Measurements from ENCODE around the gene USH1G.
"Not testable (repeated sequence)": the region's sequence is repeated elsewhere in the genome, so short reads cannot be mapped to it uniquely, and the experiment has no call there.

The USH1G gene

DNA sequence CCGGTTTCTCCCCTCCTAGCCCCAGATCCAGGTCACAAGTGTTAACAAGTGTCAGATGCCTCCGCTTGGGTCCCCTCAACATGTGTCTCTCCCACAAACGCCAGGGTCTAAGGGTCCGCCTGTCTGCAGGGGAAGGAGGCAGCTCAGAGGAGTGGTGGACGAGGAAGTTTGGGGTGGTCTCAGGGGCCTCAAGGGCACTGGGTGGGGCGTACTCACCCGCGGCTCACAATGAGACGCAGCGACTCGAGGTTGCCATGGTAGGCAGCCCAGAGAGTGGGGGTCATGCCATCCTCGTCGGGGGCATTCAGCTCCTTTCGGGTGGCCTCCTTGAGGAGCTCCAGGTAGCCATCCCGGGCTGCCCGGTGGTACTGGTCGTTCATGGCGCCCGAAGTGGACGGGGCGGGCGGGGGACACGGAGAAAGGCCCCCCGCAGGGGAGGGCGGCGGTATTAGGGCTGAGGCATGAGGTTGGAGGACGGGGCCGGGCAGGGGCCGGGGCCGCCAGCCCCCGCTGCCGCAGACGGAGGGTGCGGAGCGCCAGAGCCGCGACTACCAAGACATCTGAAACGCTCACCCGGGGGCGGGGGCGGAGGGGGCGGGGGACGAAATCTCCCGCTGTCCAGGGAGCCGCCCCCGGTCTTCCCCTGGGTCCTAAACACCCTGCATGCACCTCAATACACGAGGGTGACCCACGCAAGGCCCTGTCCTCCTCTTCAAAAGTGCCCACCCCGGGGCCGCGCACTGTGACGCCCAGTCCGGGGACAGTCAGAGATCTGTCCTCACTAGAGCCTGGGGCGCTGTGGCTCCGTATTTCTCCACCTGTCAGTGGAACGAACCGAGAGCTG lies at the start of gene USH1G:
Gene USH1G, minus strand, starts transcription at position 562 of the 844 bp plus-strand sequence. Its CDS starts 182 bp downstream, at position 380.
- peak; percentile 73 for DNase-seq (ENCODE audit: low spot score)

DNA sequence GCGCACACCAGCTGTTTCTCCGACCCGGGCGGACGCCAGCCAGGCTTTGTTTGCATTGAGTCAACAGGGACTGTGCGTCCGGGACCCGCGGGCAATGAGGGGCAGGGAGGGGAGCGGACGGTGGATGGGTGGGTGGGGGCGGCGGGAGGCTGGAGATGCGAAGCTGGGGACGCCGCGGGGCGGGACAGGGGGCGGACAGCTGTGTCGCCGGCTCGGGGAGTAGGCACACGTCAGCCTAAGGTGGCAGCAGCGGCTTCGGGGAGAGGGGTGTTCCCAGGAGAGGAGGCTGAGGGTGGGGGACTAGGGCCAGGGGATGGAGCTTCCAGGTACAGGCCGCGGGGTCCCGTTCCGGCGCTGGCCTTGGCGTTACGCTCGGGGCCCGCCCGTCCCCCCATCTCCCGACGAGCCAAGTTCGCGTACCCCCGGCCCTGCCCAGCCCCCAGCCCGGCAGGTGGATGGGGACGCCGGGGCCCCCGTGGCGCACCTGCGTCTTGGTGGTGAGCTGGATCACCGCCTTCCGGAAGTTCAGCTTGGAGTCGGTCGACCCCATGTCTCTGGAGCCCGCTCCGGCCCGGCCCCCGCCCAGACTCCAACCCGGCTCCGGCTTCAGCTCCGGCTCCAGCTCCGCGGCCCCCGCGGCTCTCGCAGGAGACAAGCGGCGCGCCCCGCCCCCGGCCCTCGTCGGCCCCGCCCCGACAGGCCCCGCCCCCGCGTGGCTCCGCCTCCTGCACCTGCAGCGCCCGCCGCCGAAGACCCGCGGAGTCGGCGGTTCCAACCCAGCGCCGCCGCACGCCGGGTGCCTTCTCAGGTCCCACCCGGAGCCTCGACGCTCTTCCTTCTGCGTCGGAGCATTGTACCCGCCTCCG lies 49.3 kb upstream of the USH1G start, which contains the start of gene HID1:
Gene HID1, minus strand, starts transcription at position 653 of the 866 bp plus-strand sequence. Its CDS starts 103 bp downstream, at position 550.
- DNase-seq (ENCODE audit: low spot score), result peak; percentile 63

DNA sequence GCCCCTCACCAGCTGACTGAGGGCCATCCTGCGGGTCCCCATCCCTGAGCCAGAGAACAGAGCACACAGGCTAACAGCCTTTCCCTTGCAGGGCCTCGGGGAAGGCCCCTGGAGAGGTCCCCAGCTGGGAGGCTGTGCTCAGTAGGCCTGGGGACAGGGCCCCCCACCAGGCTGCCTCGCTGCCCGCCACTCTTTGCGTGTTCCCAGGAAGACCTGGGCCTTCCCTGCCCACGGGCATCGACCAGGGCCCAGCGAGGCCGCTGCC lies 48.7 kb upstream of the USH1G start:
- no peak for DNase-seq (ENCODE audit: low spot score)

DNA sequence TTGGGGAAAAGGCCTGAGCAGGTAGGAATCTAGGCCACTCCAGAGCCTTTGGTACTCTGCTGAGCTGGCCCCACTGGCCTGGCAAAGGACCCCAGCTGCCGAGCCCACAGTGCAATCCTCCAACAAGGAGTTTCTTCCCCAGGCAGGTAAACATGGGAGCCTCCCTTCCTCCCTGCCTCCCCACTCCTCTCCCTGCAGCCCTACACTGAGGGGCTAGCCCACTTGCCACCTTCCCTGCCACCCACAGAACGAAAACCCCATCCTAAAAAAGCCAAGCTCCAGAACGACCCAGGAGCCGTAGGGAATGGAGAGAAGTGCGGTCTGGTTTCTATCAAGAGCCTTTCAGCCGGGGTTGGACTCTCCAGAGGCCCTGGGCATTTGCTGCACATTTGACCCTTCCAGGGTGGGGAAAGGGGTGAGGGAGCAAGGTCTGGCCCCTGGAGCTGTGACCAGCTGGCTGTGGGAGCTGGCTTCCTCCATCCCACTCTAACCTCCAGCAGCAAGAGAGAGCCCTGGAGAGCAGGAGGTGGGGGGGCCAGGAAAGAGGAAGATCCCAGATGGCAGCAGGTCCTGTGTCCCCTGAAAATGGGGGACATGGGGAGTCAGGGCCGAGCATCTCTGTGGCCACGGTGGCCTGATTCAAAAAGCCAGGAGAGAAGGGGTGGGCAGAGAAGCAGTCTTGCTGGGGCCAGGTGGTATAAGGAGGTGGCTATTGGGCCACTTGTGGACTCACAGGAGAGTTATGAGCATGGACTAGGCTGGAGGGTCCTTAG lies 48.2 kb upstream of the USH1G start:
- no peak for DNase-seq (ENCODE audit: low spot score)

DNA sequence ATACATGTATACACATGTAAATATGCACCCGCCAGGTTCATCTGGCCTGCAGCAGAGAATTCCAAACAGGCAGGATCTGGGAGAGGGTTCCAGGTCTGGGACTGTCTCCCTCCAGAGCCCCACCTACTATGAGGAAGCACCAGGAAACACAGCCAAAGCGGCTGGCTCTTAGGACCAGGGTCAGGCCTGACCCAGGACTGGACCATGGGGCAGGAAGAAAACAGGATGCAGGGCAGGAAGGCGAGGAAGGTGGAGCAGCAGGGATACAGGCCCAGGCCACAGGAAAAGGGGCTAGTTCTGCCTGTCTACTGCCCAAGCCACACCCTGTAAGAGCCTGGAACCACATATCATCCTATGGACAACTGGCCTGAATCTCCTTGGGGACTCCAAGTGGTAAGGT lies 47.3 kb upstream of the USH1G start:
- no peak for DNase-seq (ENCODE audit: low spot score)

DNA sequence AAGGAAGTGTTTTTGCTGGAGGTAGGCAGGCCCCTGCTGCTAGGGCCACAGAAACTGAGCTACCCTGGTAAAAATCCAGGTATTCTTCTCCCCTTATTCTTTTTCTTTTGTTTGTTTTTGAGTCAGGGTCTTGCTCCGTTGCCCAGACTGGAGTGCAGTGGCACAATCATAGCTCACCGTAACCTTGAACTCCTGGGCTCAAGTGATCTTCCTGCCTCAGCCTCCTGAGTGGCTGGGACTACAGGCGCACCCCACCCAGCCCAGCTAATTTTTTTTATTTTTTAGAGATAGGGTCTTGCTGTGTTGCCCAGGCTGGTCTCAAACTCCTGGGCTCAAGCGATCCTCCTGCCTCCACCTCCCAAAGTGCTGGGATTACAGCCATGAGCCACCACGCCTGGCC lies 46.4 kb upstream of the USH1G start:
- DNase-seq (ENCODE audit: low spot score), result not testable (repeated sequence)

DNA sequence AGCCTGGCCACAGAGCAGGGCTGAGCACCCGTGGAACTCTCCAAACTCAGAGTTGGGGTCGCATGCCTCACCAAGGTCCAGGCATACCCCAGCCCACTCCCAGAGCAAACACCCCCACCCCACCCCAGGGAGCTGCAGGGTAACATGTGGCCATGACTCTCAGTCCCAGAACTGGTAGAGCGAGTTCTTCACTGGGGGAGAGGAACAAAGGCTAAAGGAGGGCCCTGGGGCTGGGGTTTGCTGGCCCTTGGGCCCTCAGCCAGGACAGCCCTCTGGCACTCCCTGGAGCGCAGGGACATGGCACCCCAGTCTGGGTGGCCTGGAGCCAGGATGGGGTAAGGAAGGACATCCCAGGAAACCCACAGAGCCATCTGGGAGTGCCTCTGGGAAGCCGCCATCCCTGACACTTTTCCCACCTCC lies 45.3 kb upstream of the USH1G start:
- DNase-seq (ENCODE audit: low spot score), result no peak

DNA sequence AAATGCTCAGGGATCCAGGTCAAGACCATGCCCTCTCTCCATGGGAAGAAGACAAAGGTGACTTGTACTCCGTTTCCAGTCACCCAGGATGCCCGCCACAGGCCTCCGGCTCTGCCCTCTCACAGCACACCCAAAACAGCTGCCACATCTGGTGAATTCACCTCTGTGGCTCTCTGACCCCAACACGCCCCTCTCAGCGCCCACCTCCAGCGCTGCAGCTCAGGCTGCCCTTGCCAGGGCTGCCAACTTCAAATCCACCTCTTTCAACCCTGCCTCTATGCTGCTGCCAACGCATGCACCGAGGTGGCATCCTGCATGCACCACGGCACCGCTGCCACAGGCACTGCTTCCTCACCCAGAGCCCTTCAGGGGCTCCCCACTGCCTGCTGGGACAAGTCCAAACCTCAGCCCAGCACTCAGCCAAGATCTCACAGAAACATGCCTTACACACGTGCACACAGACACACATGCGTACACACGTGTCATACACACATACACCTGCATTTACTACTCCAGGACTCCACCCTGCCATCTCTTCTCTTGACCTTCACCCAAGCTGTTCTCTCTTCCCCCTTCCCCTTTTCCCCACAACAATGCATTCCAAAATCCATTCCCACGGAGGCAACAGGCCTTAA lies 42.0 kb upstream of the USH1G start:
- no peak for DNase-seq (ENCODE audit: low spot score)

DNA sequence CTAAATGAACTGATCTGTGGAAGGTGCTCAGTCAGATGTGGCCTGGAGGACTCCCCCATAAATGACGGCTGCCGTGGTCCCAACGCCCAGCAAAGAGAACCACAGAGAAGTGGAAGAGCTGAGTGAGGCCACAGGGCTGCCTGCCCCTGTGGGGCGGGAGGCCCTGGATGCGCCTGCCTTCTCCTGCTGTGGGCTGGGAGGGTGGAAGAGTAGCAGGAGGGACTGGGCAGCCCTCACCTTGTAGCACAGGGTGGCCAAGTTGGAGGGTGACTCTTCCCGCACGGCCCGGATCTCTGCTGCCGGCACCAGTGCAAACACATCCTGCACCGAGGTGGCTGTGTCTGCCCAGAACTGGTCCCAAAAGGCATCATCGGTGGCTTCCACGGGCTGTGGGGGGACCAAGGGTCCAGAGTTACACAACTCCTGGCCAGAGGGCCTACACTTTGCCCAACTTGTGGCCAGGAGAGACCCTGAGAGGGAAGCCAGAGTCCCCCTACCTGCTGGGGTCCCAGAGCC lies 41.2 kb upstream of the USH1G start:
- no peak for DNase-seq (ENCODE audit: low spot score)

DNA sequence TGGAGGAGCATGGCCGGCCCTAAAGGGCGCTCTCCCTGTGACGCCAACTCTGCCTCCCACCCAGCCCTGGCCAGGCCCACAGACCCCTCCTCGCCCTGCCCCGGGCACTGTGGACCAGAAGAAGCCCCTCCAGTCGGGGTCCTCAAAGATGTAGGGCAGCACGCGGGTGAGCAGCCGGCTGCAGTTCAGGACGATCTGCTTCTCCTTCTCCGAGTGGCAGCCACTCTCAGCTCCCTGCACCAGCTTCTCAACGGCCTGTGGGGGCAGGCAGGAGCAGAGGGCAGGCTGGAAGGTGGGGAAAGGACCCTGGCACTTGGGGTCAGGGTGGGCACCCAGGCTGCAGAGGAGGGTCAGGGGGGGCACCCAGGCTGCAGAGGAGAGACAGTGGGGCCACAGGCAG lies 40.6 kb upstream of the USH1G start:
- DNase-seq (ENCODE audit: low spot score), result no peak

DNA sequence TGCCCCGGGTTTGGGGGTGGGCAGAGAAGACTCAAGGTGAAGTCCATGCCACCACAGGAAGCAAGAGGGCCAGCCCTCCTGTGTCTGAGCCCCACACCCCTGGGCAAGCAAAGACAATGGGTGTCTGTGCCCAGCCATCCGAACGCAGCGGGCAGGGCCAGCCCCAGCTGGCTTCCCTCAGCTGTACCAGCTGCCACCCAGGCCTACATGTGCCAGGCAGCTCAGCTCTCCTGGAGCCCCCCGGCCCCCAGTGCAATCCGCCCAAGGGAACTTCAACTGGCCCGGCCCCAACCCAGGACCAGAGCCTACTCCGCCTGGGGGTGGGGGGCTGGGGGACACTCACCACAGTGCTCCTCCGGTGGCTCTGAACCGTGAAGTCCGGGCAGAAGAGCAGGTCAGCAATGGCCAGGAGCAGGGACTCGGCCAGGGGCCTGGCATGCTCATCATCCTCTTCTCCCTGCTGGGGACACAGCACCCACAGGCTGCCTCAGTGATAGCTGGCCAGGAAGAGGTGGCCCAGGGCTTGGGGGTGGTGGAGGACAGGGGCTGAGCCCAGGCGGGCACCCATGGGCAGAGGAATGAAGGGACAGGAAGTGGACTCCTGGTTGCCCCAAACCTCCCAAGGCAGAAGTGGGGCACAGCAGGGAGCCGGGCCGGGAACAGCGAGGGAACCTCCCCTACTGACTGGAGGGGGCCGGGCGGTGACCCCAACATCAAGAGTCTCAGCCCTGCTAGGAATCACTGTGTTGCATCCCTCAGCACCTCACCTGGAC lies 39.8 kb upstream of the USH1G start:
- DNase-seq (ENCODE audit: low spot score), result no peak

DNA sequence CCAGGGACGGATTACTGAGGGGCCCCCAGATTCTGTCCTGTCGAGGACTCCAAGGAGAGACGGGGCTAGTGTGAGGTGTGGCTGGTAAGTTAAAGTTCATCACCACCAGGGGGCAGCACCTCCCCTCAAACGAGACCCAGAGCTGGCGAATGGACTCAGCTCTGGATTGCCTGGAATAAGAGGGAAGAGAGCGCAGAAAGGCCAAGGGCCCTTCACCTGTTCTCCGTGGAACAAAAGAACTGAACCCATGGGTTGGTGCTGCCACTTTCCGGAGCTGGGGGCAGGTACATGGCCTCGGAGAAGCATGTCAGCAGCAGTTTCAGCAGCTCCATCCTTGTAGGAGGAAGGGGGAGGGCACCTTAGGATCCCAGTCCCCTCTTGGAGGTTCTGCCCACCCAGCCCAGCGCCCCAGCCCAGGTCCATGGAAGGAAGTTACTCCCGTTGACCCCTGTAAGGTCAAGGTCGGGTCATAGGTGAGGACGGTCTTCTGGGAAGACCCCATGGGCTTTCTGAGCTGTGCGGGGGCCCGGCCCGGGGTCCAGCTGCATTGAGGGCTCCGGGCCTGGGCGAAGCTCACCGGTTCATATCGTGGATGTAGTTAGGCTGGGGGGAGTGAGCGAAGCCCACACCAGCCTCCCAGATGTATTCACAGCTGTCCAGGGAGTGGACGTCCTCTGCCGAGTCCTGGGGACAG lies 38.7 kb upstream of the USH1G start:
- DNase-seq (ENCODE audit: low spot score), result peak; percentile 94

DNA sequence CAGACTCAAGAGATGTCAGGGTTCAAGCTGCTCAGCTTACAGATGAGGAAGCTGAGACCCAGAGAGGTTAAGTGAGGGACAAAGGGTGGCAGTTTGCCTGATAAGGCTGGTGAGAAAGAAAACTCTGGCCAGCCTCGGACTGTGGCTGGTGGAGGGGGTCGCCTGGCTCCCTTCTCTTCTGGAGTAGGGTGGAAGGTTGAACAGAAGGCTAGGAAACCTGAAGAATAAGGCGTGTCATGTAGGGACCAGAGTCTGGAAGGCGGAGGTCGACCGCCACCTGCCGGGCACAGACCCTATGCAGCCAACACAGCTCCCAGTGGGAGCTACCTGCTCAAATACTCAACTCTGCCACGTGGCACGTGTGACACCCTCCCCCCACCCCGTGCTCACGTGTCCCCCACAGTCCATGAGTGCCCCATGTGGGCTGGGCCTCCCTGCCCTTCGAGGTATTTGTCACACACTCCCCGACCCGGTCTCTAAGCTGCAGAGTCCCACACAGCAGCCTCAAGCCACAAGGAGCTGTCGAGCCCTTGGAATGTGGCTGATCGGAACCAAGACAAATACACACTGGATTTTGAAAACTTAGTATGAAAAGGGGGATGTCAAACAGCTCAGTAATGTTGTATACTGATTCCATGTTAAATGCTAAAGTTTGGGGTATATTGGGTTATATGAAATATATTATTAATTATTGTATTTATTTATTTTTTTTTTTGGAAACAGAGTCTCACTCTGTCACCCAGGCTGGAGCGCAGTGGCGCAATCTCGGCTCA lies 37.7 kb upstream of the USH1G start:
- peak; percentile 57 for DNase-seq (ENCODE audit: low spot score)

DNA sequence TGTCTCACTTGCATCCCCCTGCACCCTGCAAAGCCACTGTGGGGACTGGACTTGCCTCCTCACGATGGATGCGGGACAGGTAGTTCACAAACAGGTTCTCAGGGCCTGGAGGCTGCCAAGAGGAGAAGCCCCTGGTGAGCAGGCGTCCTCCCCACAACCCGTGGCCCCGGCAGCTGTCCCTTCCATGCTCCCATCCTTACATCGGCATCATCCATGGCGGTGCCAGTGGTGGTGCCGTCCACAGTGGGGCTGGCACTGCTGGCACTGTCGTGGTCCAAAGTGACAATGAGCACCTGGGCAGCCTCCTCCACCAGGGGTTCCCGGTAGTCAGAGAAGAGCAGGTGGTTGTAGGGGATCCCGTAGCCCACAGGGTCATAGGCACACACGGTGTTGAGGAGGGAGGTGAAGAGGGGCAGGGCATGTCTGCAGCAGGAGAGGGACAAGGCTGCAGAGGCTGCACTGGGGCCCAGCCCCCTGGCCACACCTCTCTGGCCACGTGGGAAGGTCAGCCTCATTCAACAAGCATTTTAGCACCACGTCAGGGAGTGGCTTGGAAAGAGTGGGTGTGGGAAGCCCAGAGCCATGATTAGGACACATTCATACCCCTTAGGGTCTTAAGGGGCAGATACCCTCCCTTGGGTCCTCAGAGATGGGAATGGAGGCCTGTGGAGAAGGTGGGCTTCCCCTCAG lies 36.9 kb upstream of the USH1G start:
- DNase-seq (ENCODE audit: low spot score), result peak; percentile 75

DNA sequence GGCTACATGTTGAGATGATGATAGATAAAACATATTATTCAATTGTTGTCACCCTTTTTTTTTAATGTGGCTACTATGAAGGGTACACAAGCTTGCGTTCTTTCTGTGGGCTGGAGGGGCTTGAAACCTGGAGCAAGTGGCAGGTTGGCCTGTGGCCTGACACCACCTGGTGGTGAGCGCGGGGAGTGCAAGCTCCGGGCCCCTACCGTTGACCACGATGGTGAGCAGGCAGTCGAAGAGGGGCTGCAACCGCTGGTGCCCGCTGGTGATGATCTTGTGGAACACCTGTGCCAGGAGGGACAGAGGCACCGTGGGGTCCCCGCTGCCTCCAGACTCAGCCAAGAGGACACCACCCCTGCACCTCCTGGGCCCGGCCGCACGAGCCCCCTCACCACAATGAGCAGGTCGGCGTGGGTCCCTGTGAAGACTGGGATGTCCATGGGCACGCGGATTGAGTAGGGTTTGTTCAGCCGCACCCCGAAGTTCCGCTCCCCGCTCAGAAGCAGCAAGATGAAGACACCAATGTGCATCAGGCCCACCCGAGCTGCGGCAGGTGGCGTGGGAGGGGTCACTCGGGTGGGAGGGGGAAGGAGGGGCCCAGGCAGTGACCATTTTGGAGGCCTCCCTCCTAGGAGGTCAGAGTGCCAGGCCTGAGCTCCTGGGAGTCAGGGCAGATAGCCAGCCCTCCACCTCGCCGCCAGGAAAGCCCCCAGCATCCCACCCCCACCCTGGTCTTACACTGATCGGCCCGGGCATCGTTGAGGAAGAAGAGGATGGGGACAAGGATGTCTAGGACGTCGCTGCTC lies 35.1 kb upstream of the USH1G start:
- DNase-seq (ENCODE audit: low spot score), result peak; percentile 89

DNA sequence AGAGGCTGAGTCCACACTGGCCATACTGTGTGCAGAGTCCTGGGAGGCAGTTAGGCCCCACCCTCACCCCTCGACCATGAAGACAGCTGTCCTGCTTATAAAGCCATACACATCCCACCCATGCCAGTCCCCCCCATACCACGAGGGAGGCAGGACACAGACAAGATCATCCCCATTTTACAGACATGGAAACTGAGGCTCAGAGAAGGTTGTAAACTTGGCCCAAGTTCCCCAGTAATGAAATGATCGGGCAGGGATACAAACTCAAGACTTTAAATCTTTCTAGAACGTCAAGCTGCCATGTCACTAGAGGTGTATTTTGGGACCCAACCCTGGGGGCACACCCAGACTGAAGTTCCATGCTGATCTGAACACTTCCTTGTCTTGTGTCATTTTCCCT lies 33.0 kb upstream of the USH1G start:
- DNase-seq (ENCODE audit: low spot score), result no peak

DNA sequence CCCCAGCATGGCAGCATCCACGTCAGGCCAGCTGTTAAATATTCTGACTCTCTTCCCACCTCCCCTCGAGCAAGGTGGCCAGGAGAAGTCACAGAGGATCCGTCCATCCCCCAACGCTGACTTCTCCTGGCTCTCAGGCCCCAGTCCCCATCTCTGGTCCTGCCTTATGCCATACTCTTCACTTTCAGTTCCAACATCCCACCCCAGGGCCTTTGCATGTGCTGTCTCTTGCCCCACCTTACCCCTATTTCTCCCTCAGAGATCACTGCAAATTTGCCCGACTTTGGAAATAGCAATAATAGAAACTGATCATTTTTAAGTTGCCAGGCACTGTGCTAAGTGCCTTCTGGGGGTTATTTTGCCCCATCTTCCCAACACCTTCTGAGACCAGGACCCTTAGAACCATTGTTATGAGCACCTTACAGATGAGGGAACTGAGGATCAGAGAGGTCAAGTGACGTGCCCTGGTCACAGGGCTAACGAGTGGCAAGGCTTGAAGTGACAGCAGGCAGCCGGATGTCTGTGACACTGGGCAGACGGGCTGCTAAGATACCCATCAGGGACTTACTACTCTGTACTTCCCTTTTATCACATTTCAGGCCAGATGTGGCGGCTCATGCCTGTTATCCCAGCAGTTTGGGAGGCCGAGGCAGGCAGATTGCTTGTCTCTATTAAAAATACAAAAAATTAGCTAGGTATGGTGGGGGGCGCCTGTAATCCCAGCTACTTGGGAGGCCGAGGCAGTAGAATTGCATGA lies 31.8 kb upstream of the USH1G start:
- DNase-seq (ENCODE audit: low spot score), result no peak
